ENCODE measurements around the gene NCR3LG1.

NCR3LG1 gene

DNA sequence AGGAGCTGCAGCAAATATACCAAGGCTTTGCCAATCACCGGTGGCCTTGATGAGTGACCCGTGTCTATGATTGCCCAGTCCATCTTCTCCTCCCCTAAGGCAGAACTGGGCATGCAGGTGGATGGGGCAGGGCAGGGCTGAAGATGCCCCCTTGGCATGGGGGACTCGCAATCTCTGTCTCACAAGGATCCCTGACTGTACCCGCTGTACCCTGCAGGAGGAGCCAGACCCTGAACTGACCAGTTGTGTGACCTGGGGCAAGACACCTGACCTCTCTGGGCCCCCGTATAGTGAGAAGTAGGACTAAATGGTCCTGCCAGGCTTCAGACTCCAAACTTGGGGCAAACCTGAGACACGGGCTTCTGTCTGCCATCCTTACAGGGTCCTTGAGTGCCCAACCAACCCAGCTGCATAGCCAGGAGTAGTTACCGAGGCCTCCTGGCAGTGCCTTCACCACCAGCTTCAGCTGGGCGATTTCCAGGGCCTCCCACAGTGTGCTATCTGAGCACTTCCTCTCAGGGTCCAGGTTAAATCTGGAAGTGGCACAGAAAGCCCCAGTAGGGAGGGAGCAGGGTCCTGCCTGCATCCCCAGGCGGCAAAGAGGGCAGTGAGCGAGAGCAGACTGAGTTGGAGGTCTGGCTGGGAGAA, 43.3 kb downstream of the NCR3LG1 start:
- DNase-seq, result no peak

DNA sequence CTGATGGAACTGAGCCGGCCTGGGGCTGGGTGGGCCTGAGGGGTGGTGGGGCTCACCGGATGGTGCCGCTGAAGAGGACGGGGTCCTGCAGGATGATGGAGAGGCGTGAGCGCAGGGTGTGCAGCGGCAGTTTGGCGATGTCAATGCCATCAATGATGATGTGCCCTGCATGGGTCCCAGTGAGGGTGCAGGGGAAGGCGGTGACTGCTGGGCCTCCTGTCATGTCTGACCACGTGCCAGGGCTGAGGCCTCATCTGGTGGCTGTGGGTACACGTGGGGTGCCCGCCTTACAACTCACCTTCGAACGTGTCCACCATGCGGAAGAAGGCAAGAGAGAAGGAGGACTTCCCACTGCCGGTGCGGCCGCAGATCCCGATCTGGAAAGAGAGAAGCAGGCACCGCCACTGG, 44.0 kb downstream of the NCR3LG1 start:
- DNase-seq, result no peak

DNA sequence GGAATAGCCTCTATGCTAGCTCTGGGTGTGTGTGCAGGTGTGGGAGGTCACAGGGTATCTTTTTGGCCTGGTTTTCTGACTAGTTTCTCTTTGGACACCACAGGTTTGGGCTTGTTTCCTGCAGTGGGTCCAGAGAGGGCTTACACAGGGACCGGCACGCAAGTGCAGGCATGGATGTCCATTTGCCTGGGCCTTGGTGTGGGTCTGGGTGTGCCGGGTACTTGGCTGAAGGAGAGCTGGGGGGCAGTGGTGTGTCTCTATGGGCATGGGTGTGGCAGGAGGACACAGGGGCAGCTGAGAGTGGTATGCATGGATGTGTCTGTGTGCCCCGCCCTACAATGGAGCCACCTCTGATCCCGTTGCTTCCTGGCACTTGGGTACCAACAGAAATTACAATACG, 44.4 kb downstream of the NCR3LG1 start:
- DNase-seq, result no peak

DNA sequence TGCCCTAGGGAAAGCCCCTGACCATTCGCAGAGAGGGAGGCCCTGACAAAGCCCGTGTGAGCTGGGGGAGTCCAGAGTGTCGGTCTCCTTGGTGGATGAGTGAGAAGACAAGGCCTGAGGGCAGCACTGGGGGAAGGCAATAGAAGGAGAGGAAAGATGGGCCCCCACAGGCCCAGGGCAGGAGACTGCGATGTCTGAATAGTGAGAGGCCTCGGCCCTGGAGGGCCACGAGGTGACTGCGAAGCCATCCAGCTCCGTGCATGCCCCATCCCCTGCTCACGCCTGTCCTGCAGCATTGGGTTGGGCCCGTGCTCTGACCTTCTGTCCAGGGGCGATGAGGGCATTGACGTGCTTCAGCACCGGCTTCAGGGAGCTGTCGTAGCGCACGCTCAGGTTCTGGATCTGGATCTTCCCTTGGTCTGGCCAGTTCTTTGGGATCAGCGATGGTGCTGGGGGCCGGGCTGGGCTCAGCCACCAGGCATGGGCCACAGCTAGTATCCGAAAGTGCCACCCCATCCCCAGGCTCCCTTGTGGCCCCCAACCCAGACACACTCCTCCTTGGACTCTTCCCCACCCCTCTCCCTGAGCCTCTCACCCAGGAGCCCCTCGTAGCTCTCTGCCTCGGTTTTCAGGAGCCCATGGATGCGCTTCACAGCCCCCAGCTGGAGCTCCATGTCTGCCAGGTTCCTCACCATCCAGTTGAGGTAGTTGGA, 45.2 kb downstream of the NCR3LG1 start:
- DNase-seq, result no peak

DNA sequence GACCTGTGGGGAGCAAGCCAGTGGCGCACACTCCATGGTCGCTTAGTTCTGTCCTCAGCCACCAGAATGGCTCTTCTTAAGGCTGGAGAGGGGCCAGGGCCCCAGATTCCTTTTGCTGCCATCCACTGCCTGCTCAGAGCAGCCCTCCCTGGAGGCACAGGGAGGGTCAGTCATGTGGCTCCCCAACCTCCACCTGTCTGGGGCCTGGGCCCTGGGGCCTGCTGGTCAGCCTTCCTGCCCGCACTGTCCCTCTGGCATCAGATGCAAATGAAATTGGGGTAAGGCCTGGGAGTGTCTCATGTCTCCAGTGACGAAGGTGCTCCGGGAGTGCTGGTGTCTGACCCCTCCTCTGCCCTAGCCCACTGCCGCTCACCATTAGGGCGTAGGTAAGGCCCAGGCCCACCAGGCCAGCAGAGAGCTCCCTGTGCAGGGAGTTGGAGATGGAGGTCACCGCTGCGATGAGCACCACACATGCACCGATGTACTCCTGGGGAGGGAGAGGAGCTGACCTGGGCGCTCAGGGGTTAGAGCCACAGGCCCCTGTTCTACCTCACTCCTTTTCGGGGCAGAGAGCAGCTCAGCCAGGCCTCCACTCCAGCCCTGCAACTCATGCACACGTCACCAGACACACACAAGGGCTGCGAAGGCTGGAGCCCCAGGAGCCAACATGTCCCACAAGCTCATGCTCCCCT, 45.9 kb downstream of the NCR3LG1 start:
- DNase-seq, result no peak

DNA sequence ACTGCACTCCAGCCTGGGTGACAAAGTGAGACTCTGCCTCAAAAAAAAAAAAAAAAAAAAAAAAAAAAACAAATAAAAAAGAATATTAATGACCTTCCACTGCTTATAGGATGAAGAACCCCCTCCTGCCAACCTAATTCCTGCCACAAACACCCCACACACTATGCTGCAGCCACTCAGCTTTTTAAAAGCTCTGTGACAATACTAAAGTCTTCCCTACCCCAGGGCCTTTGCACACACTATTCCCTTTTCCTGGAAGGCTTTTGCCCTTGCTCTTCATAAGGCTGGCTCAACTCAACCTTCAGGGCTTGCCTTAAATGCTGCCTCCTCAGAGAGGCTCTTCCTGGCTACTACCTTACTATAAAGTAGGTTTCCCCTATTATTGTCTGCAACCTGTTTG, 47.6 kb downstream of the NCR3LG1 start:
- DNase-seq, result no peak

DNA sequence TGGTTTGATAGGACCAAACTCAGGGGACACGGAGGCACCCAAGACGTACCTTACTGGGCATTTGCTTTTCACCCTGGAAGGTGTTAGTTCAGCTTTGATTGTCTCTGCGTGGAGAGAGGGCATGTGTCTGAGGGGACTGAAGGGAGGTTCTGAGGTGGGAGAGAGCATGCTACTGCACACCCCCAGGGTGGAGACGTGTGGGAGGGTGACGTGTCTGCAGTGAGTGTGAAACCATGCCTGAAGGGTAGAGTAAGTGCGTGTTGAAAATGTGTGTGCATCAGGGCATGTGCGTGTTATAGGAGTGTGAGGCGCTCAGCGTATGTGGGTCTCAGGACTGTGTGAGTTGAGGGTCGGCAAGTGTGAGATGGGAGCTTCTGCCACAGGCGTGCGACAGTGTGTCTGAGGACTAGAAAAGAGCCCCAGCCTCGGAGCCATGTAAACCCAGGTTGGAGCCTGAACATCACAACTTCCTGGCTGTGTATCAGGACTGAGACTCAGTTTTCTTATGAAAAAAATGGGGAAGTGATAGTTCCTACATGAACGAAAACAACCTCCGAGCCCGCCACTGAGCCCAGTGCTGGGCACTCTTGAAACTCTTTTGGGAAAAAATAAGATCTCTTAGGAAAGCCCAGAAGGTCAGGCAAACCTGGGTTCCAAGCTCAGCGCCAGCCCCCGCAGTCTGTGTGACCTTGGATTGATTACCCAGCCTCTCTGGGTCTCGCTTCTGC, 48.6 kb downstream of the NCR3LG1 start:
- DNase-seq, result no peak

DNA sequence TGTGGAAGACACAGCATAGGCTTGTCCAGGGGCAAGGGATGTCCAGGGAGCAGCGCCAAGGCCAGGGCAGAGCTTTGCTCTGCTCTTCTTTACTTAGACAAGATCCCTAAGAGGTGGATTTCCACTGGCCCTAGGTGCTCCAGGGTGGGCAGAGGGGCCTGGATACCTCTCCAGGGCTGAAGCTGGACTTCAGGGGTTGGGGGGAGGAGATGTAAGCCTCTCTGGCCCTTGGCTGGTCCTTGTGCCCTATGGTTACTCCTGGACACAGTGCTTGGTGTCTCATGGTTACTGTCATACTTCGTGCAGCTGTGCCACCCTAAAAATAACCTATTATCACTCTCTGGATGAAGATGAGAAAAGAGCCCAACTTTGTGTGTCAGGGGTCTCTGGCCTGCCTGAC, 49.7 kb downstream of the NCR3LG1 start:
- DNase-seq, result no peak

DNA sequence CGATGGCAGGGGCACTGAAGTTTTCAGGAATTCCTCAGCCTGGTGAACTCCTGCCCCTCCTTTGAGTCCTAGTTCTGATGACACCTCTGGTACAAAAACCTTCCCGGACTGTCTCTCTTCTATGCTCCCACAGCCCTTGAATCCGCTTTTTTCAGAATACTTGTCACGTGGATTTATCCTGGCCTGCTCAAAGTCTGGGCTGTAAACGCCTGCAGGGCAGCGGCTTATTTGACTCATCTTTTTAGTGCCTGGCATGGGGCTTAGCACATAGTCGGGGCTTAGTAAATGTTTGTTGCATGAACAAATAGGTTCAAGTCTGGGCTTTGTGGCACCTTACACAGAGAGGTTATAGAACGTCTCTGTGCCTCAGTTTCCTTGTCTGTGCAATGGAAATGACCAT, 50.2 kb downstream of the NCR3LG1 start:
- no peak for DNase-seq

DNA sequence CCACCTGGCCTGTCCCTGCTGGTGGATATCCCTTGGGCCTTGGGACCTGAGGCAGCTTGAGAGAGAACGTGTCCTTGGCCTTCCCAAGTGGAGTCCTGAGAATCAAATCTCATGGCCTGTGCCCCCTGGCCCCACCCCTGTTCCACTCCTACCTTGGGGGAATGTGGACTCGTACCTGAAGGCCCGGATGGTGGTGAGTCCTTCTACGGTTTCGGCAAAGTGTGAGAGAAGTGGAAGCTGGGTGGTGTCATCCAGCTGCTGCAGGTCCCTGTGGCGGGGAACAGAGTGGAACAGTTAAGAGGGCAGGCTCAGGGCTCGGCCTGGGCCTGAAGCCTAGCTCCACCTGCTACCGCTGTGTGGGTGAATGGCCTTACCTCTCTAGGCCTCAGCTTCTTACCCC, 50.9 kb downstream of the NCR3LG1 start:
- no peak for DNase-seq

DNA sequence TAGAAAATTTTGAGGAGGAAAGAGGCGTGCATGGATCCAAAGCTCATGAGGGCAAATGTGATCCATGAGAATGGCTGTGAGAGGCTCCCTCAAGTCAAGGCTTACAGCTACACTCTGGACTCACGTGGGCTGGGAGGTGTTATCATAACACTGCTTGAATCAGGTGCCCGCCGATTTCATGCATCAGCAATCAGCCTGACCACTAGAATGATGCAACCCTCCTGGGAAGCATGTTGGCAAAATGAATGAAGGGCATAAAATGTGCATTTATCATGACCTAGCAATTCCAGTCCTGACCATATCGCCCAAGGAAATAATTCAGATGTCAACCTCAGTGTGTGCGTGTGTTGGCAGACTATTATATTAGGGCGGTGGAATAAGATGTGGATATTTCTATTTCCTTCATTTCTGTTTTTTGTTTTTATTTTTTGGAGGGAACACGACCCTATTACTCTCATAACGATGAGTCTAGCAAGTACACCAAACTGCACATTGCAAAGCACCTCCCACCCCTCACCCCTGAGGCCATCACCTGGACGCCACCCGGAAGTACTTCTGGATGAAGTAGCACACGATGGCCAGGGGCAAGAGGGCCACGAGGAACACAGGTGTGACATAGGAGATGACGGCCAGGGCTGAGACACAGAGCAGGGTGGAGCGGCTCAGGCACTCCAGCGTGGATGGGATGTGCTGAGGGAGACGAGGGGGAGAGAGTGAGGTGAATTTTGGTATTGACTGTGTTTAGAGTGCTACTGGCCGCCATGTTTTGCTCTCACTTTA, 52.6 kb downstream of the NCR3LG1 start:
- no peak for DNase-seq

DNA sequence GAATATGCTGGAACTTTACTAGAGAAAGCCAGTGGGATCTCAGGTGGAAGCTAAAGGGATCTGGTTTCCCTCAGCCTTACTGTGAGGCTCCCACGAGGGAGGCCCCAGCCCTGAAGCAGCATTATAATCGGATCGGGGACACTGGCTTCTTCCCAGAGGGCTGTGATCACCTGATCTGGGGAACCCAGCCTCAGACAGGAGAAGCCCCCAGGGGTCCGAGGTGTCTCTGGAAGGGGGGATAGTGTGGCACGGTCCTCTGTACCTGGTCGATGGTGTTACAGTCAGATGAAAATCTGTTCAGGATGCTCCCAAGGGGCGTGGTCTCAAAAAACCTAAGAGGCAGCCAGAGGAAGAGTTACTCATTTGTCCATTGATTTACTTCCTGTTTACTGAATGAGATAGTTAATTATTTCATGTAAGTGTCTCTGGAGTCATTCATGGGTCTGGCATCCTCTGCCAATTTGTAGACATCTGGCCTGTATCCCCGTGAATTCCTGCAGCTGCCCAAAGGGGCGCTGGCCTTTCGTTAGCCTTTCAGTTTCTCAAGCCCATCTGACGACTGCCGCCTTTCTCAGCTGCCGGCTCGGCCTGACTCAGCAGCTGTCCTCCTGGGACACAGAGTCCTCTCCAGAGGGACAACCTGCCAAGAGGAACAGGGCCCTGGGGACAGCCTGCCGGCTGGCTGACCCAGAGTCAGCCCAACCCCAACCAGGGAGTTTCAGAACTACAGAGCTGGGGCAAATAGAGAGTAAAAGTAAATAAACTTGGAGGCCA, 53.8 kb downstream of the NCR3LG1 start:
- DNase-seq, result no peak

DNA sequence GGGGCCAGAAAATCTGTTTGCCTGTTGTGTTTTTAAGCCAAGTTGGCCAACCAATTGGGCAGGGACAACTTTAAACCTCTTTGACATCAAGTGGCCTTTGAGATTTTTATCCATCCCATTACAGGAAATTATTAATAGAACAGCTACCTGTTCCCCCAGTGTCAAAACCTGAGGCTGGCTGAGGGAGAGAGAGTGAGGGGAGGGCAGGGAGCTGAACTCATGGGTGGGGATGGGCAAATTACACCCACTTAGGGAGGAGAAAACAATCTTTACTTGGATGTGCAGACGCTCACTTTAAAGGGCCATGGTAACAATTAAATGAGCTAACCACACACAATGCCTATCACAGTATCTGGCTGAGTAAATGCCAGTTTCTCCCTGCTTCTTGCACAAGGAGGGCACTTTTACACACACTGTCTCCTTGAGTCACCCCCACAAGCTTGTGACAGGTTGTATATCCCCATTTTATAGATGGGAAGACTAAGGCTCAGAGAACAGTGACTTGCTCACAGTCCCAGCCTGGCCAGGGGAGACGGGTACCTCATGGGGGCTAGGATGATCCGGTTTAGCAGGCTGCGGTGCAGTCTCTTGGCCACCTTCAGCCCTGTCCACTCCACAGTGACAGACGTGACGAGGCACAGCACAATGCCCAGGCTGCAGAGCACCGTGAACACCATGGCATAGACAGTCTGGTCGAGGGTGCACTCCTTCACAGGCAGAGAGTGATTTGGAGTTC, 54.6 kb downstream of the NCR3LG1 start:
- no peak for DNase-seq

DNA sequence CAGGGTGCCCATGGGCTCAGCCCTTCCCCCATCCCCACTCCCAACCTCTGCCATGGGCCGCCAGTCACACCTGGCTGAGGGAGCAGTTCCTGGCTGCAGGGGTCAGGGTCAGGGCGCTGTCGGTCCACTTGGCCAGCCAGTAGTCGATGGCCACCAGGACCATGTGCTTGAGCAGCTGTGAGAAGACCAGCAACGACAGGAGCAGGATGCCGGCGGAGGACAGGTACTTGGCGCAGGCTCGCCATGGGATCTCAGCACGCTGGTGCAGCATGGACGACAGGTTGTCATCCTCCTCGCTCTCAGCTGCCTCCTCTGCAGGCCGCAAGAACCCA, 55.2 kb downstream of the NCR3LG1 start:
- no peak for DNase-seq

DNA sequence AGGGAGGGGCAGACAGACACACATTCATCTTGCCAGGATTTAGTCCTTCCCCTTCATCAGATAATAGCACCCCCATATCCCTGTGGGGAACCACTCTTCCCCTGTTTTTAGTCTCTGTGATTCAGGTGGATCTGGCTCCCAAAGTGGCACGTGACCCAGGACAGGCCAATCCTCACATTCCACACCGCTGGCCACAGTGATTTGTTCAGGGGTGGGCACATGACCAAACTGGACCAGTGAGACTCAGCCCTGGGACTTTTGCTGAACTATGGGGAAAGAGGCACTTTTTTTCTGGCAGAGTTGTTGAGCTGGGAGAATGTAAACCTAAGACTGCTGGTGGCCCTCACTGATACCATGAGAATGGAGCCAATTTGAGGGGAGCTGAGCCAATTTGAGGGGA, 56.0 kb downstream of the NCR3LG1 start:
- no peak for DNase-seq

DNA sequence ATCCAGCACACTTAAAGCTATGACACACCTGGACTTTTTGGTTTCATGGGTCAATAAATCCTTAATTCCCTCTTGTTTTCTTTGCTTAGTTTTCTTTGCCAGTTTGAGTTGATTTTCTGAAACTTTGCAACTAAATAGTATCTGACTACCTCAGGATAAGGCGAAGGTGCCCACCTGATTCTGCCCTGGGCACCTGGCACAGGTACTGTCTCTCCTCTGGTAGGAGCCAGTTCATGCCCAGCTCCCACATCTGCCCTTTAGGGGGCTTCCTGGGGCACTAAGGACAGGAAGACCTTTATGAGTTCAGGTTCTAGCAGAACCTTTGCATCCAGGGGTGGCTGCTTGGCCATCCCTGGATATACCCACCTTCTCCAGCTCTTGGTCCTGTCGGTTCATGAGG, 56.4 kb downstream of the NCR3LG1 start:
- DNase-seq, result no peak

DNA sequence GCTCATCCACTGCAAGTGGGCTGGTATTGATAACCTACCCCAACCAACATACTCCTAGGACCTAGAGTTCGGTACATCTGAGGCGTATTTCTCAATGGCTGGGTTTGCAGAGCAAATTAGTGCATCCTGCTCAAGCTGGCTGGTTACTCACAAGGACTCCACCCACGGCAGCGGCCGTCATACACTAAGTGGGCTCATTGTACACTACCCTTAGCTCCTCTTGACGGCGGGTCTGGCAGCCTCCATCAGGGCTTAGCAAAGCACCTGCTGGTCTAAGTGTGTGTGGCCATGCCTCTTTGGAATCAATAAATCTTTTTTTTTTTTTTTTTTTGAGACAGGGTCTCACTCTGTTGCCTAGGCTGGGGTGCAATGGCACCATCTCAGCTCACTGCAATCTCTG, 57.0 kb downstream of the NCR3LG1 start:
- DNase-seq, result no peak

DNA sequence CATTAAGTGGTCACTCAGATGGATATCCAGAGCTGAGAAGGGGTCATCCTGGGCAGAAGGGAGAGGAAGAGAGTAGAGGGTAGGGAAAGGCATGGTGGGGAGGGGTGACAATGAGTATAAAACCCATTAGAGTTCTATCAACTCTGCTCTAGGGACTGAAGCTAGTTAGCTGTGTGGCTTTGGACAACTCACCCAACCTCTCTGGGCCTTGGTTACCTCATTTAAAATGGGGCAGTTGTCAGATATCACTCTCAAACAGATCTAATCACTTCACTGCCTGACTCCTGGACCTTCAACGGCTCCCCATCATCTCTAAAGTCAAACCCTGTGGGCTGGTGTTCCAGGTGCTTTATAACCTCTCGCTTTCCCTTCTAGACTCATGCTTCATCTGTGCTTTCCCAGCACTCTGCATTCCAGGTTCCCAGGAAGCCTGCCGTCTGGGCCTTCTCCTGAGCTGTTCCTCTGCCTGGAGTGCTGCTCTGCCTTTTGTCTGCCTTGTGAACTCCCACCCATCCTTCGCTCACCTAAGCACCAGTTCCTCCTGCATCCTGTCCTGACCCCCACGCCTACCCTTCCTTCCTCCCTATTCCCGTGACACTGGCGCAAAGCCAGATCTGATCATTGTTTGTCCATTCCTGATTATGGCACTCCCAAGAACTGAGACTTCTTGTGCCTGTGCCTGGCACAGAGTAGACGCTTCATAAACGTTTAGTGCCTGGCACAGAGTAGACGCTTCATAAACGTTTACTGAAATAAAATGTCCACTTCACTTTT, 59.2 kb downstream of the NCR3LG1 start:
- DNase-seq, result no peak

DNA sequence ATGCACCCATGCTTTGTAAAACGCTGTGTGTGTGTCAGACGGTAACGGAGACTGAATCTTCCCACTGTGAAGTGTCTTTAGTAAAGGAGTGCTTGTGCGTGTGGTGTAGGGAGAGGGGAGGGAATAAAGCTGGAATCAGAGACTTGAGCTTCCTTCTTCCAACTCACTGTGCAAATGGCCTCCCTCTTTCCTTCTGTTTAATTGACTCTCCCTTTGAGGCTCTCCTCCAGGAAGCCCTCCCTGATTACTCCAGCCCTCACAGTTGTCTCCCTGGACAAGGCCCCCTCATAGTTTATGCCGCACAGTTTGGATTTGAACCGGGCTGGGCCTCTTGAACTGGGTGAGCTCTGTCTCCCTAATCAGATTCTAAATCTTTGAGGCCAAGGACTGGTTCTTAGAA, 59.8 kb downstream of the NCR3LG1 start:
- DNase-seq, result no peak

DNA sequence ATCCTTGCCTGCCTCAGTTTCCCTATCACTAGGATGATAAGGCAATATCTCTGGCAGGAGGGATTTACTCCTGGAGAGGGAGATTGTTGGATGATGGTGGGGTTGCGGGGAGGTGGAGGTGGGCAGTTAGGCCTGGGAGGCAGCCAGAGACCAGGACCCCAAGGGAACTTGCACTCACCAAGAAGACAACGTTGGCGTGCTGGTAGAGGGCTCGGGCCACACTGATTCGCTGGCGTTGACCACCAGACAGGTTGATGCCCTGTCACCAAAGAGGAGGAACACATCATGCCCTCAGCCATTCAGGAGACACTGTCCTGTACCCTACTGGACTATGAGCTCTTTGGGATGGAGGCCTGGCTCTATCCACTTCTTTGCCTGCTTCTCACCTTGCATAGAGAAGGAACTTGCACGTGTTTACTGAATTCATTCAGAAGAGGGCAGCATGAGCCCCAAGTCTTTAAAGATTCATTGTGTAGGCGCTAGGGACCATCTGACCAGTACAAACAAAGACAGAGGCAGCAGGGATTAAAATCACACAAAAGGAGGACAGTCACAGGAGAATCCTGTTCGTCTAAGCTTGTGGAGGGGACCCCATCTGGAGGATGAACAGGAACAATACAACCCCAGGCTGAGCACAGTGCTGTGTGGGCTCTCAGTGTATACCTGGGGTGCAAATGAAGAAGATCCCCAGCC, 61.0 kb downstream of the NCR3LG1 start:
- DNase-seq, result no peak
